Omental fat pad (tissue), 4 donors: ENCODE results near the gene PXDN. TPM values are rescaled to one million over a fixed set of nuclear protein-coding genes. Genes with fewer than 3 reads are reported as not detected.

Experiments used
- ATAC-seq: fragments of 150-250 bp; one replicate; pipeline ENCODE4 v1.9.1; 2016; ENCODE audit warnings: mild to moderate bottlenecking, moderate library complexity; ENCODE audit not compliant: low FRiP score
- DNase-seq: peaks from one replicate; pipeline ENCODE4 v3.0.0-alpha.2; 2019; ENCODE audit warnings: low spot score
- total RNA-seq, 4 donors: library from RNA; depleted of rRNA; stranded (reverse); fragments of >200 nt; gene quantifications; one replicate each; pipeline ENCODE4 v1.1.0, GENCODE V29; 2016
- TF ChIP-seq, protein P1 (sequence below), 3 donors: fragments of 450-650 bp; IDR thresholded peaks; one replicate each; pipeline ENCODE4 v1.5.1; 2016 to 2017; ENCODE audit warnings: antibody characterized with exemption in 3 of 3, mild to moderate bottlenecking in 3 of 3, moderate library complexity in 2 of 3

Gene PXDN
- total RNA-seq, 4 donors from 2014 or later, result 81.2 to 228 (median 112) TPM

DNA sequence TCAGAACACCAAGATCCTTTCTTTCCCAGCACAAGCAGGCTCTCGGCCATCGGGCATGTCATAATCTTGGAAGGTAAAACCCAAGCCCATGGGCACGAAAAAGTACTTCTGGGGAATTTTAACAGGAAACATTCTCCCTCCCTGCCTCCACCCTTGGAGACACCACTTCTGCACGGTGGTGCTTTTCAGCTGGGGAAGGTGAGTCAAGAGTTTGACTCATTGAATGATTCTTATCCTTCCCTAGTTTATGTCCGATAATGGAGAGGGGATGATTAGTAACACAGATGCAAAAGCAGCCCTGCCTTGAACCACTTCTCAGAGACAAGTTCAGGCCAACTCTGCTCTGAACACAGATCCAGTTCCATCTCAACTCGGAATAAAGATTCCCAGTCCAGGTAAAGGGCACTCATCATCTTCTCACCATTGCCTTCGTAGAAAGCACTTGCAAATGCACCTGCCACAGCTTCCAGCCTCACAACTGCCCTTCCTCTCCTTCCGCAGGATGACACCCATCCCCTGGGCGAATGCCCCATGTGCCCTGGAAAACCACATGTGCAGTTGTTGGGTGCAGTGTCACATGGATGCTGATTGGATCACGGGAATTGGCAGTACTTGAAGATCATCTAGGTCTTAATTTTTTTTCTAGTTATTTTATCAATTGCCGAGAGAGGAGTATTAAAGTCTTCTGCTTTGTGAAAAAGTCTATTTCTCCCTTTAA lies 136.2 kb downstream of the PXDN start:
- TF ChIP-seq, protein P1, sequence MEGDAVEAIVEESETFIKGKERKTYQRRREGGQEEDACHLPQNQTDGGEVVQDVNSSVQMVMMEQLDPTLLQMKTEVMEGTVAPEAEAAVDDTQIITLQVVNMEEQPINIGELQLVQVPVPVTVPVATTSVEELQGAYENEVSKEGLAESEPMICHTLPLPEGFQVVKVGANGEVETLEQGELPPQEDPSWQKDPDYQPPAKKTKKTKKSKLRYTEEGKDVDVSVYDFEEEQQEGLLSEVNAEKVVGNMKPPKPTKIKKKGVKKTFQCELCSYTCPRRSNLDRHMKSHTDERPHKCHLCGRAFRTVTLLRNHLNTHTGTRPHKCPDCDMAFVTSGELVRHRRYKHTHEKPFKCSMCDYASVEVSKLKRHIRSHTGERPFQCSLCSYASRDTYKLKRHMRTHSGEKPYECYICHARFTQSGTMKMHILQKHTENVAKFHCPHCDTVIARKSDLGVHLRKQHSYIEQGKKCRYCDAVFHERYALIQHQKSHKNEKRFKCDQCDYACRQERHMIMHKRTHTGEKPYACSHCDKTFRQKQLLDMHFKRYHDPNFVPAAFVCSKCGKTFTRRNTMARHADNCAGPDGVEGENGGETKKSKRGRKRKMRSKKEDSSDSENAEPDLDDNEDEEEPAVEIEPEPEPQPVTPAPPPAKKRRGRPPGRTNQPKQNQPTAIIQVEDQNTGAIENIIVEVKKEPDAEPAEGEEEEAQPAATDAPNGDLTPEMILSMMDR (IDR thresholded peaks at IDR 0.05), result no peak
- no peak for DNase-seq
- ATAC-seq, result no peak

DNA sequence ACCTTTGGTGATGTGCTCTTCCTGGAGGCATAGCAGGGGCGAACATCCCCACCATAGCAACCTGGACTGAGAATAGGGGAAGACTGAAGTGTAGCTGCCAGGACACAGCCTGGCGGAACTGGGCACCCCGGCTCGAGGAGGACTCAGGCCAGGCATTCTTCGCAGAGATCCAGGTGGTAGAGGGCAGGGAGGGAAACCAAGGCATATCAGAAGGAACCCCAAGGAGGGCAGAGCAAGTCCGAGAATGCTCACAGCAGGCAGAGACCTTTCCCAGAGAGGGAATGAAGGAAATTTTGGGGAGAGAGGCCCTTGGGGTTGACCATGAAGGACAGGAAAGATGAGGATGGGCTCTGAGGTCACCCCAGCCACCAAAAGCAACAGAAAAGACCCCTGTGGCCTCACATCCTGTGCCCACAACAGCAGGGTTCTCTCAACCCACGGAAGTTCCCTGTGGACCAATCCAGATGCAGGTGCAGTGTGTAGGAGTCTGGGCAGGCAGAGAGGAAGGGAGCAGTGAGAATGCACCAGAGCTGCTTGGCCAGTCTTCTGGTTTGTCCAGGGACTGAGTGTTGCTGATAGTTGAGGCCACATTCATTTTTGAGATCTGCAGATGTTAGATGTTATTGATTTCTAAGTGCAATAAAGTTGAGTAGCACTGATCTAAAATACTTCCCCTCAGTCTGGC lies 136.9 kb downstream of the PXDN start:
- no peak for ATAC-seq

DNA sequence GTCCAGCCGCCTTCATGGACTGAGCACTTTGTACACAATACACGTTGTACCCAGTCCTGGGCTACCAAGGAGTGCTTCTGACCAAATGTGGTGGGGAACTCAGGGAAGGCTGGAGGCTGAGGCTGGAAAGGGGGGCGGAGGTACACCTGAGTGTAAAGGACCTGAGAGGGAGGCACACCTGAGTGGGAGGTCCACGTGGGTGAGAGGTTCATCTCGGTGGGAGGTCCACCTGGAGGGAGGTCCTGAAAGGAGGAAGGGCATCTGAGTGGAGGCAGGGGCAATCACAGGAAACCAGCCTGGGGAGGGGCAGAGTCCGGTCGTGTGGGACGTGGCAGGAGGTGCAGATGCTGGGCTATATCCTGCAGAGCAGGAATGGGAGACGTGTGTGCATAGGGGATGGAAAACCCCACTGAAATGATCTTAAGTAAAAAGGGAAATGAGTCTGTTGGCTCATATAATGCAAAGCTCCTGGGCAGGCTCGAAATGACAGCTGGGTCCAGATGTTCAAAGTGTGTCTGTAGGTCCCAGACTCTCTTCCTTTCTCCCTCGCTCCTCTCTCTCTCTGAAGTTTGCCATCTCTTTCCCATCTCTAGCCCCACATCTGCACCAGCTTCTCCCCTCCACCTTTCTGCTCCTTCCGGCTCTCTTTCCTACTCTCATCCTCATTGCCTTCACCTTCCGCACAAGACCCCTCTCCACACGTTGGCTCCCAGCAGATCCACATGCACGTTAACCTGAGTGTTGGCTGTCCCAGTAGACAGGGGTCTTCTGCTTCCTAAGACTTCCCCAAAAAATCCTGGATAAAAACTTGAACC lies 137.7 kb downstream of the PXDN start:
- no peak for ATAC-seq
- TF ChIP-seq, protein P1 (IDR thresholded peaks at IDR 0.05), result no peak
- DNase-seq, result no peak

More for the DNA sequence above, 136.9 kb downstream of the PXDN start:
- DNase-seq, result no peak
- TF ChIP-seq, protein P1 (IDR thresholded peaks at IDR 0.05), result no peak

- no peak for ATAC-seq
- TF ChIP-seq, protein P1 (IDR thresholded peaks at IDR 0.05), result no peak
- no peak for DNase-seq
These were observed 138.3 kb downstream of the PXDN start for GRCh38 chr2:1606046-1606400.

DNA sequence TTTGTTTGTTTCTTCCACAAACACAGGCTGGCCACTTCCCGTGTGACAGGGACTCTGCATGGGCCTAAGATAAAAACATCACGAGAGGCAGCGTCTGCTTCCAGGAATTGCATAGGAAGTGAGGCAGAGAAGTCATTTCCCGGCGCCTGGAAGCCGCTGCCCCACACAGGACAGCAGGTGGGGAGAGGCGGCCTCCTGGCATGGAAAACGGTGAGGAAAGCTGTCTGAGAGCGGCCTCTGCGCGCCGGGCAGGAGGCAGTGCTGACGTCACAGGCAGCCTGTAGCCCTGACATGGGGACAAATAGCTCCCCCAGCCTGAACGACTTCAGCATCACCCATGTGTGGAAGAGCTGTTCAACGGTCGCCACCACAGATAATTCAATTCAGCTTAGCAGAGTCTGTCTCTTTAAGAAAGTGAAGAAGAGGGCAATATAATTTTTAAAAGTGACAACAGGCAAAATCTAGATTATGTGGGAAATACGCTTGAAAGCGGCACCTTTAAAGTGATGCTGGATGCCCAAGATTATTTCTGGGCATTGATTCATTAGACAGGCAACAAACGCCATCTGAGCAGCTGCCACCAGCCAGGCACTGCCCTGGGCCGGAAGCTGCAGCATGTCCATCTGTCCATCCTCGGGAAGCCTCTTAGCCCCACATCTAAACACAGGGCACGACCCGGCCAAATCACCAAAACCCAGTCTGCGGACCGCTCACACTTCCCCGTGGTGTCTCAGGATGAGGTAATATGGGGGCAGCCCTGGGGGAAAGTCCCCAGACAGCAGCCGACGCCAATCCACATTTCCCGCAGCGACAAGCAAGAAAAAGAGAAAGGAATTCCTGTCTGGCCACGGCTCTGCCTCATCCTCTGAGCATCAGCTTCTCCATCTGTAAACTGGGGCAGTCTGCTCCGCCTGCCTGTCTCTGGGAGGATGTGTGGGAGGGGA lies 138.9 kb downstream of the PXDN start:
- no peak for DNase-seq
- peak; percentile 15 for ATAC-seq
- TF ChIP-seq, protein P1 (IDR thresholded peaks at IDR 0.05), result no peak

GRCh38 chr2:1603521-1603920 lies 140.8 kb downstream of the PXDN start:
- TF ChIP-seq, protein P1 (IDR thresholded peaks at IDR 0.05), result no peak
- DNase-seq (no peak), ATAC-seq (no peak)
